Measurements from ENCODE around the gene PDXK. TPM values are rescaled to one million over a fixed set of nuclear protein-coding genes. Genes with fewer than 3 reads are reported as not detected.
"Not testable (repeated sequence)": the region's sequence is repeated elsewhere in the genome, so short reads cannot be mapped to it uniquely, and the experiment has no call there.

The PDXK gene
- total RNA-seq, 4 donors from 2014 or later, result 15.9 to 89.8 (median 49.8) TPM

GRCh38 chr21:43693981-43694380, 24.9 kb upstream of the PDXK start:
- Histone ChIP-seq H3K36me3 (no peaks in the 10 kb centered on the region), H3K9me3 (no peaks in the 10 kb centered on the region), H3K4me1 (no peaks in the 10 kb centered on the region), H3K27ac (no peak overlapping the region), H3K27me3 (no peaks in the 10 kb centered on the region), H3K4me3 (no peak overlapping the region)
- intact Hi-C loops (cut with DNase I; ENCODE audit: low total_unique reads), result no loop called here
- no peak for TF ChIP-seq POLR2A (IDR thresholded peaks at IDR 0.05)
- no peak for TF ChIP-seq CTCF (IDR thresholded peaks at IDR 0.05)
- DNase-seq, result no peak

GRCh38 chr21:43694437-43695079, 24.4 kb upstream of the PDXK start:
- H3K9me3 ChIP-seq, result no peaks in the 10 kb centered on the region
- no peak for TF ChIP-seq CTCF (IDR thresholded peaks at IDR 0.05)
- TF ChIP-seq POLR2A (IDR thresholded peaks at IDR 0.05), result no peak
- H3K36me3 ChIP-seq, result no peaks in the 10 kb centered on the region
- DNase-seq, result no peak
- H3K27ac ChIP-seq, result no peak overlapping the region
- intact Hi-C loops (cut with DNase I; ENCODE audit: low total_unique reads), result no loop called here
- no peaks in the 10 kb centered on the region for H3K27me3 ChIP-seq
- no peaks in the 10 kb centered on the region for H3K4me1 ChIP-seq
- H3K4me3 ChIP-seq, result no peak overlapping the region

- Histone ChIP-seq H3K4me1 (no peaks in the 10 kb centered on the region), H3K9me3 (no peaks in the 10 kb centered on the region), H3K27me3 (no peaks in the 10 kb centered on the region), H3K4me3 (no peak overlapping the region), H3K36me3 (no peaks in the 10 kb centered on the region), H3K27ac (no peak overlapping the region)
- no peak for DNase-seq
- intact Hi-C loops (cut with DNase I; ENCODE audit: low total_unique reads), result no loop called here
- TF ChIP-seq CTCF (IDR thresholded peaks at IDR 0.05) (no peak), POLR2A (IDR thresholded peaks at IDR 0.05) (no peak)
These were observed 22.7 kb upstream of the PDXK start for GRCh38 chr21:43696214-43696613.

- H3K36me3 ChIP-seq, result no peaks in the 10 kb centered on the region
- intact Hi-C loops (cut with DNase I; ENCODE audit: low total_unique reads), result no loop called here
- DNase-seq, result no peak
These were observed 20.9 kb upstream of the PDXK start for GRCh38 chr21:43697758-43698643.

GRCh38 chr21:43699492-43699777, 19.5 kb upstream of the PDXK start:
- H3K27ac ChIP-seq; H3K36me3 ChIP-seq; H3K4me3 ChIP-seq; H3K4me1 ChIP-seq; H3K27me3 ChIP-seq; intact Hi-C loops (cut with DNase I; ENCODE audit: low total_unique reads); H3K9me3 ChIP-seq; DNase-seq: not testable (repeated sequence)

More at GRCh38 chr21:43697758-43698643, 20.9 kb upstream of the PDXK start:
- Histone ChIP-seq H3K9me3 (no peaks in the 10 kb centered on the region), H3K4me1 (no peaks in the 10 kb centered on the region), H3K4me3 (no peak overlapping the region), H3K27ac (no peak overlapping the region), H3K27me3 (no peaks in the 10 kb centered on the region)
- no peak for TF ChIP-seq POLR2A (IDR thresholded peaks at IDR 0.05)
- no peak for TF ChIP-seq CTCF (IDR thresholded peaks at IDR 0.05)

All from uterus (tissue), 4 donors.